ELF-1 (cell line): ENCODE results near the gene PLEKHO2.

Experiments used
- DNase-seq: peaks from one replicate; pipeline ENCODE4 v3.0.0-alpha.2; 2016; ENCODE audit warnings: low read depth, low spot score

PLEKHO2 gene

GRCh38 chr15:64825431-64826294 is 16.1 kb upstream of the PLEKHO2 start, which contains the start of gene PIF1:
Gene PIF1, minus strand, starts transcription at chr15:64825647. Its CDS starts 1,312 bp downstream, at chr15:64824335.
- DNase-seq, result peak; percentile 99

DNA sequence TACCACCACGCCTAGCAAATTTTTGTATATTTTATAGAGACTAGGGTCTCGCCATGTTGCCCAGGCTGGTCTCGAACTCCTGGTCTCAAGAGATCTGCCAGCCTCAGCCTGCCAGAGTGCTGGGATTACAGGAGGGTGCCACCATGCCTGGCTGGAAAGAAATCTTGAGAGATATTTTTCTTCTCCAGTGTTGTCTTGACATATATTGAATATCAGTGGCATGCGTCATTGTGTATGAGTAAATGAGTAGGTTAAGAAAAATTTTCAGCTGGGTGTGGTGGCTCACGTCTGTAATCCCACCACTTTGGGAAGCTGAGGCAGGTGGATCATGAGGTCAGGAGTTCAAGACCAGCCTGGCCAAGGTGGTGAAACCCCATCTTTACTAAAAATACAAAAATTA is 12.7 kb upstream of the PLEKHO2 start:
- no peak for DNase-seq

GRCh38 chr15:64833690-64834089 is 8.0 kb upstream of the PLEKHO2 start:
- DNase-seq, result no peak

- no peak for DNase-seq
Measured at GRCh38 chr15:64836023-64836536, 5.6 kb upstream of the PLEKHO2 start.

GRCh38 chr15:64837502-64837901 is 4.2 kb upstream of the PLEKHO2 start:
- no peak for DNase-seq

DNA sequence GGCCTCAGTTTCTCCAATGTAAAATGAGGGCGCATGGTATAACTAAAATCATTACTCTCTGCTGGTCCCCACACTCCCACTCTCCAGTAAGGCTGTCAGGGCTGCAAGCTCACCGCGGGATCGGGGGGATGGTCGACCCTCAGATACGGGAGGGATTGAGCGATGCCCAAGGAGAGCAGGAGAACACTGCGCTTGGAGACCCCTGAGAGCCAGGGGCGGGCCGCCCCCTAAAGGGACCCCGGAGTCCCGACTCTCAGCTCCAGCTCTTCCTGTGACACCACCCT is 713 bp upstream of the PLEKHO2 start:
- DNase-seq, result no peak

DNA sequence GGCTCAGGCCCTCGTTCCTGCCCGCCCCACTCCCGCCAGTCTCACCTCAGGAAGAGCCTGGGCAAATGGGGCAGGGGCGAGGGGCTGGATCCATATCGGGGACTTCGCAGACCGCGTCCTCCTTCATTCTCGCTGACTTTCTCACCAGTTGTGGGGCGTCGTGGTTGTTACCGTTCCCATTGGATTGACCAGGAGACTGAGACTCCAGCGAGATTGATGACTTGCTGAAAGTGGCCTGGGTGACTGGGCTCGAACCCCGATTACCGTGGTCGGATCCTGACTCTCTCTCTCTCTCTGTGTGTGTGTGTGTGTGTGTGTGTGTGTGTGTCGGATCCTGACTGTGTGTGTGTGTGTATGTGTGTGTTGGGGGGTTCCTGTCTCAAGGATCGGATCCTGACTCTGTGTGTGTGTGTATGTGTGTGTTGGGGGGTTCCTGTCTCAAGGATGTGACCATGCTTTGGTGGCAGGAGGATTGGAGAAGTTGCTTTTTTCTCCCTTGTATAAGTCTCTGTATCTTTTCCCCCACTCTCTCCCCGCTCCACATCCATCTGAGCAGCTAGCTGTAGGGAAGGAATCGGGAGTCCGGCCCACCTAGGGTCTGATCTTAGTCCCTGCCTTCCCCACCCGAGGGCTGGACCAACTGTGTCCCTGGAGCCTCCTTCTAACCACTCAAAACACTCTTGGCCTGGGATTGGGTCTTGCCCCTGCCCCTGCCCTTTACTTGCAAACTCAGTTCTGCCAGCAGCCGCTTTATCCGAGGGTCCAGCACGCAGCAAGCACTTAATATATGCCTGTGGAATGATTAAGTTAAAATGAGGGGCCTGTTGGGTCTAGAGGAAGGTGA is 603 bp downstream of the PLEKHO2 start:
- peak; percentile 53 for DNase-seq

GRCh38 chr15:64842986-64843561 is 1.4 kb downstream of the PLEKHO2 start:
- DNase-seq, result no peak

DNA sequence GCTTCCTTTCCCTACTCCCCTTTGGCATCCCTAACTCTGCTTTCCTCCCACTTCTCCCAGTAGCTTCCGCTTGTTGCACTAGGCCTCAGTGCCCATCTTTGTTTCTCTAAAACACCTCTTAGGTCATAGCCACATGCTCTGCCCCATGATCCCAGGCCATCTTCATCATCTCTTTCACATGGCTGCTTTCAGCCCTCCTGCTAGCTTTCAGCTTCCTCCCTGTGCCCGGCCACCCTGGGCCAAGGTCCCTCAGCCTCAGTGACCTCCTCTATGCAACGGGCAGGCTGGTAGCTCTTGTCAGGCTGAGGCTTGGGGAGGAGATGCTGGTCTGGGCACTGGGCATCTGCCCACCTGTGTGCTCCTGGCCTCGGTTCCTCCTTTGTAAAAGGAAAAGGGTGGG is 2.3 kb downstream of the PLEKHO2 start:
- DNase-seq, result no peak

GRCh38 chr15:64844576-64845145 is 2.9 kb downstream of the PLEKHO2 start:
- DNase-seq, result no peak

DNA sequence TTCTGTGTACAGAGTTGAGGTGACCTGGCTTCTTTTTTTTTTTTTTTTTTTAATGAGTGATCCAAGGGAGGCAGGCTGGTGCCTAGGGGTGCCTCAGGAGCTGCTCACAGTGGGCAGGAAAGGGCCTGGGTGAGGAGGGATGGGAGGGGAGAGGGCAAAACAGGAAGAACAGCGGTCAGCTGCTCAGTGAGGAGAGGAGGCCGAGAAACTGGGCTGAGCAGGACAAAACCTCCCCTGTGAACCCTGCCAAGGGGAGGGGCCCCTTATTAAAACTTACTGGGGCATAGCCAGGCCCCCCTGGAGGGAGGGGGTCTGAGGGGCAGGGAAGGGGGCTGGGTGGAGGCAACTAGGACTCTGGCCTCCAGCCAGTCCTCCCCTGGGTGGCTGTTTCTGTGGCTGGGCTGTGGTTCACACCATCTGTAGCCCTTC is 3.5 kb downstream of the PLEKHO2 start:
- DNase-seq, result no peak

- DNase-seq, result no peak
Measured at GRCh38 chr15:64845831-64846595, 4.3 kb downstream of the PLEKHO2 start.

- no peak for DNase-seq
Measured at GRCh38 chr15:64847016-64847415, 5.3 kb downstream of the PLEKHO2 start.

DNA sequence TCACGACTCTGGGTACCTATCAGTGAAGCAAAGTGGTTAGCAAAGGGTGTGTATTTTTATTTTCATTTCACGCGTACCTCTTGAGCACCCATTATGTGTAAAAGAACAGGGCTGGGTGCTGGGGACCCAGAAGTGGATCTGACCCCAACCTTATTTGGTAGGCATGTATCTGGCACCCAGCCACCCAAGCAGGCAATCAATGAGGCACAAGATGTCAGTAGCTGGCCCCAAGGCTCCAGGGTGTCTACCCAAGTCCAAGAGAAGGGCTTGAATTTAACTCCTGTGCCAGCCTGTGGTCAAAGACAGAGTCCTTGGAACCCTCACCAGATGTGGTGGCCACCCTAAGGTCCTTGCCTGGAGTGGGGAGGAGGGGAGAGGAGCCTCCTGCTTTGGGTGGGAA is 5.7 kb downstream of the PLEKHO2 start:
- DNase-seq, result no peak

- no peak for DNase-seq
Measured at GRCh38 chr15:64847876-64848716, 6.4 kb downstream of the PLEKHO2 start.

DNA sequence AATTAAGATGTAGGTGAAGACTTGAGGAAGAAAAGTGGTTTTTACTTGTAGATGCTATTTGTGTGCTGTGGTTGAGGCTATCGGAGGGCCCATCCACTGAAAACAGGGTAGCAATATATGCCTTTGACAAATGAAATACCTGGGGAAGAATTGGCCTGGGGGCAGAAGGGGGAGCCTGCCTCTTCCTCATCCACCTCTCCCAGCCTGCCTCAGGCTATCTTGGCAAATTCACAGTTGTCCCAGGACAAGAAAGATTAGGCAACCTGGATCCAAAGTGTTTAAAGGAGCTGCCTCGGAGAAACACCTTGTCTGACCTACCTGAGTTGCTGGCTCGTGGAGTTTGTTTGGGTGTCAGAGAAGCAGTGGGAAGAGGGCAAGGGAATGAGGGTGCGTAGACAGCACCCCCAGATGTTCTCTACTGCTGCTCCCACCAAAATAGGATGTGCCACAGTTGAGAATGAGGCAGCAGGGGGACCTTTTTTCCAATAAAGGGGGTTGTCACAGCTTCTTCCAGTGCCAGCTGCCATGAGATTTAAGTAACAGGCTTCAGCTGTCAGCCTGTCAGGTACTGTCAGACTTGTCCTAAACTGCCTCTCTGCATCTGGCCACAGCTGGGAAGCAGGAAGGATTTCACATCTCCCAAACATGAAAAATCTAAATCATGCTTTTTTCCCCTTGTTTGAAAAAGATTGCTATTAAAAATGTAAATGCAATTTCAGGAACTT is 9.2 kb downstream of the PLEKHO2 start:
- peak; percentile 58 for DNase-seq

- peak; percentile 74 for DNase-seq
Measured at GRCh38 chr15:64851503-64851840, 9.8 kb downstream of the PLEKHO2 start.

DNA sequence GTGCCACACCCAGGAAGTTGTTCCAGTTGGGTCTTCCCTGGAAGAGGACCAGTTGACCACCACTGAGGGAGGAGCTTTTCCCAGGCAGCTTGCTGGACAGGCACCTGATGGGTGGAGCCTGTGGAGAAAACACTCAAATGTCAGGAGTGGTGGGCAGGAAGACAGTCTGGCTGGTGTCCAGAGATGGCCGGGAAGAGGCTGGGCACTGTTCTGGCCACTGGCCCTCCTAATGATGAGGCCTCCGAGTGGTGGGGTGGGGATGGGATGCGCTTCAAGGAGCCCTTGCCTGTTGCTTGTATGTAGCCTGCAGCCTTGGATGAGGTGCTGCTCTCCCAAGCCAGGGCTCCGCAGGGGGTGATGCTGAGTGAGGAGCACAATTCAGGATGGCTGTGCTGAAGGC is 12.3 kb downstream of the PLEKHO2 start:
- no peak for DNase-seq

- DNase-seq, result no peak
Measured at GRCh38 chr15:64854526-64854925, 12.8 kb downstream of the PLEKHO2 start.
